NAMALWA (cell line): ENCODE results near the gene PSENEN.
"Not testable (repeated sequence)": the region's sequence is repeated elsewhere in the genome, so short reads cannot be mapped to it uniquely, and the experiment has no call there.

Source experiments
- DNase-seq: peaks from one replicate; pipeline ENCODE4 v3.0.0-alpha.2; 2015; ENCODE audit warnings: low spot score

Gene PSENEN

GRCh38 chr19:35788205-35788960 lies 42.9 kb downstream of the PSENEN start:
- DNase-seq, result no peak

GRCh38 chr19:35789195-35789977 lies 43.9 kb downstream of the PSENEN start:
- no peak for DNase-seq

- DNase-seq, result no peak
Measured at GRCh38 chr19:35789978-35790944, 44.8 kb downstream of the PSENEN start.

GRCh38 chr19:35790981-35791813 lies 45.7 kb downstream of the PSENEN start:
- peak; percentile 70 for DNase-seq

- DNase-seq, result no peak
Measured at GRCh38 chr19:35791814-35792279, 46.4 kb downstream of the PSENEN start.

- DNase-seq, result no peak
Measured at GRCh38 chr19:35792312-35792711, 46.9 kb downstream of the PSENEN start.

- DNase-seq, result no peak
Measured at GRCh38 chr19:35792888-35793287, 47.4 kb downstream of the PSENEN start.

- no peak for DNase-seq
Measured at GRCh38 chr19:35793381-35794165, 48.1 kb downstream of the PSENEN start.

- not testable (repeated sequence) for DNase-seq
Measured at GRCh38 chr19:35795564-35795963, 50.1 kb downstream of the PSENEN start.
